Endometrial microvascular endothelial cells (primary cell): Measurements from ENCODE around the gene TNFAIP3. TPM values are rescaled to one million over a fixed set of nuclear protein-coding genes. Genes with fewer than 3 reads are reported as not detected.

Source experiments
- in situ Hi-C: cut with HindIII; loops from 2 replicates; pipeline ENCODE4 v1.10.0; 2017; ENCODE audit warnings: low sequenced_read_pairs, low pct_unique_long_range_greater_than_20kb; ENCODE audit errors: inconsistent ontology term
- total RNA-seq: library from RNA; depleted of rRNA; stranded (reverse); fragments of >200 nt; gene quantifications from one replicate; pipeline ENCODE4 v1.2.3, GENCODE V29; 2015; ENCODE audit errors: inconsistent ontology term

Gene TNFAIP3
- total RNA-seq, 1 donor from 2014 or later, result 3.7 TPM

- in situ Hi-C loops, result no loop called here
Observed at GRCh38 chr6:137860394-137861005, 6.6 kb upstream of the TNFAIP3 start.

- in situ Hi-C loops, result no loop called here
Observed at GRCh38 chr6:137861550-137862337, 5.3 kb upstream of the TNFAIP3 start.

GRCh38 chr6:137862419-137863090 is 4.5 kb upstream of the TNFAIP3 start:
- in situ Hi-C loops, result no loop called here

GRCh38 chr6:137863091-137863797 is 3.8 kb upstream of the TNFAIP3 start:
- in situ Hi-C loops, result no loop called here

GRCh38 chr6:137864812-137865508 is 2.1 kb upstream of the TNFAIP3 start:
- in situ Hi-C loops, result no loop called here

- in situ Hi-C loops, result no loop called here
Observed at GRCh38 chr6:137866200-137866913, 702 bp upstream of the TNFAIP3 start.

- in situ Hi-C loops, result no loop called here
Observed at GRCh38 chr6:137867685-137868509, 838 bp downstream of the TNFAIP3 start.

- in situ Hi-C loops, result no loop called here
Observed at GRCh38 chr6:137868721-137869548, 1.9 kb downstream of the TNFAIP3 start.

- in situ Hi-C loops, result no loop called here
Observed at GRCh38 chr6:137869549-137870307, 2.7 kb downstream of the TNFAIP3 start.

- in situ Hi-C loops, result no loop called here
Observed at GRCh38 chr6:137870308-137870644, 3.2 kb downstream of the TNFAIP3 start.

- in situ Hi-C loops, result no loop called here
Observed at GRCh38 chr6:137870744-137871247, 3.7 kb downstream of the TNFAIP3 start.

GRCh38 chr6:137871291-137871690 is 4.2 kb downstream of the TNFAIP3 start:
- in situ Hi-C loops, result no loop called here

- in situ Hi-C loops, result no loop called here
Observed at GRCh38 chr6:137871831-137872454, 4.9 kb downstream of the TNFAIP3 start.

GRCh38 chr6:137872581-137873115 is 5.6 kb downstream of the TNFAIP3 start:
- in situ Hi-C loops, result no loop called here

GRCh38 chr6:137873273-137873762 is 6.3 kb downstream of the TNFAIP3 start:
- in situ Hi-C loops, result no loop called here
